Esophagus muscularis mucosa (tissue), 3 donors: Measurements from ENCODE around the gene MADD.
A peak's percentile ranks its signal among the peaks of the same experiment; 100 is the strongest.

Experiments used
- POLR2A ChIP-seq: fragments of 450-650 bp; IDR thresholded peaks from one replicate; pipeline ENCODE4 v1.6.1; 2017; ENCODE audit warnings: antibody characterized with exemption, moderate library complexity, mild to moderate bottlenecking, low read depth
- POLR2AphosphoS5 ChIP-seq, 2 donors: sonication (generic); formaldehyde crosslinking; IDR thresholded peaks; one replicate each; pipeline ENCODE4 v1.6.1; 2017; ENCODE audit warnings: antibody characterized with exemption in 2 of 2
- TF ChIP-seq, protein P1 (sequence below), 3 experiments: fragments of 200-600 bp in 2 of 3; fragments of 450-650 bp in 1 of 3; sonication (generic) in 2 of 3; IDR thresholded peaks; one replicate each; pipeline ENCODE4 v1.5.1; 2017 to 2019; ENCODE audit warnings: antibody characterized with exemption in 3 of 3, mild to moderate bottlenecking in 2 of 3, moderate library complexity in 1 of 3

- TF ChIP-seq, protein P1, sequence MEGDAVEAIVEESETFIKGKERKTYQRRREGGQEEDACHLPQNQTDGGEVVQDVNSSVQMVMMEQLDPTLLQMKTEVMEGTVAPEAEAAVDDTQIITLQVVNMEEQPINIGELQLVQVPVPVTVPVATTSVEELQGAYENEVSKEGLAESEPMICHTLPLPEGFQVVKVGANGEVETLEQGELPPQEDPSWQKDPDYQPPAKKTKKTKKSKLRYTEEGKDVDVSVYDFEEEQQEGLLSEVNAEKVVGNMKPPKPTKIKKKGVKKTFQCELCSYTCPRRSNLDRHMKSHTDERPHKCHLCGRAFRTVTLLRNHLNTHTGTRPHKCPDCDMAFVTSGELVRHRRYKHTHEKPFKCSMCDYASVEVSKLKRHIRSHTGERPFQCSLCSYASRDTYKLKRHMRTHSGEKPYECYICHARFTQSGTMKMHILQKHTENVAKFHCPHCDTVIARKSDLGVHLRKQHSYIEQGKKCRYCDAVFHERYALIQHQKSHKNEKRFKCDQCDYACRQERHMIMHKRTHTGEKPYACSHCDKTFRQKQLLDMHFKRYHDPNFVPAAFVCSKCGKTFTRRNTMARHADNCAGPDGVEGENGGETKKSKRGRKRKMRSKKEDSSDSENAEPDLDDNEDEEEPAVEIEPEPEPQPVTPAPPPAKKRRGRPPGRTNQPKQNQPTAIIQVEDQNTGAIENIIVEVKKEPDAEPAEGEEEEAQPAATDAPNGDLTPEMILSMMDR (IDR thresholded peaks at IDR 0.05): no peak
- peak in 1 of 2 donors; percentile 33 for TF ChIP-seq POLR2AphosphoS5 (IDR thresholded peaks at IDR 0.05)
- TF ChIP-seq POLR2A: no peak
These were observed 108.3 kb downstream of the MADD start, which contains the start of gene SPI1 for GRCh38 chr11:47378010-47378835.
